ENCODE measurements around the gene PRRT1.

Gene PRRT1

DNA sequence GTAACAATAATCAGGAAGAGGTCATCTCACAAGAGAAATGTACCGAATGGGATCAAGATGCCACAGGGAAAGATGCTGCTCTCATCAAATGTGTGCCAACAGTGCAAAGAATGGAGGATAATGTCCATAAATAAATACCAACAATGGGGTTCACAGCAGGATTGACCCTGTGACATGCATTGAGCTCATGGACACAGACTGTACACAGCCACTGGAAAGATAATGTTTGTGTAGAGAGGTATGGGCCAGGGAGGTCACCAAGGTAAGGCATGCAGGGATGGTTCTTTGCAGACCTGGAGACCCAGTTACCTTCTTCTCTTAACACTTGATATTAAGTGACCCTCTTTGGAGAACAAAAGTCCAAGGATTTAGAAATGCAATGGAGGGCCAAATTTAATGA is 22.7 kb upstream of the PRRT1 start:
- DNase-seq (ENCODE audit: low spot score), result no peak

GRCh38 chr6:32173051-32173727 is 21.4 kb upstream of the PRRT1 start:
- DNase-seq (ENCODE audit: low spot score), result no peak

- no peak for DNase-seq (ENCODE audit: low spot score)
Measured at GRCh38 chr6:32171234-32171633, 19.5 kb upstream of the PRRT1 start.

DNA sequence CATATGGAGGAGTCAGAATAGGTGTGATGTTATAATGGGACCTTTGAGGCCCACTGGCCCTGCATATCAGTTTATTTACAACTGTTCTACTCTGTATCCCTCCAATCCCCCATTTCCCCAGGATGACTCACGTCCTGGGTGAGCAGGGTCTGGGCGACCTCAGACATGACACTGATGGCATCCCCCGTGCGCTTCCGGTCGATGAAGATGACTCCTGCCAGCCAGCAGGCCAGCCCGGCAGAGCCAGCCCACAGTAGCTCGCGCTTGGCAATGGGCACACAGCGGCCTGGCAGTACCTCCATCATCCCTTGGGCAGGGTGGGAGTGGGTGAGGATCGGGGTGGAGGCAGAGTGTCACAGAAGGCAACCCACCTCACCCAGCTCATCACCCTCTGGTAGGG is 18.6 kb upstream of the PRRT1 start:
- DNase-seq (ENCODE audit: low spot score), result no peak

GRCh38 chr6:32168807-32169591 is 17.3 kb upstream of the PRRT1 start:
- DNase-seq (ENCODE audit: low spot score), result peak; percentile 20

- DNase-seq (ENCODE audit: low spot score), result no peak
Measured at GRCh38 chr6:32168350-32168749, 16.6 kb upstream of the PRRT1 start.

DNA sequence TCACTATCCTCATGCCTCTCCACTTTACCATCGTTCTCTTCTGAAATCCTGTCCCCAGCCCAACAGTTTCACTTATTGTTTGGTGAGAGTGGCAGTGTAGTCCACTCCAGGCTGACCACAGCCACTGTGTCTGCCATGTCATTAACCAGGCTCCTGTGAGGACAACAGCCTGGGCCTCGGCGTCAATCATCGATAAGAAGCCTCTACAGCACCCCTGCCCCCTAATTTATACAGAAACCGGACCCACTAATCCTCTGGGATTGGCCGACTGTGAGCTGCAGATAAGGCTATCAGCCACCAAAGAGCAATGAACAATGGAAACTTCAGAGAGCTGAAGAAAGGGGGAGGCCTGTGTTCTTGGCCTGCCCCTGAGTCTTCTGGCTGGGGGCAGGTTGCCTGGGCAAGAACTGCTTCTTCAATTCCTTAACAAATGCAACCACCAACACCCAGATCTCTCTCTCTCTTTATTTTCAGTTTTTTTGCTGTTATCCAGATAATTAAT is 16.1 kb upstream of the PRRT1 start:
- DNase-seq (ENCODE audit: low spot score), result no peak

DNA sequence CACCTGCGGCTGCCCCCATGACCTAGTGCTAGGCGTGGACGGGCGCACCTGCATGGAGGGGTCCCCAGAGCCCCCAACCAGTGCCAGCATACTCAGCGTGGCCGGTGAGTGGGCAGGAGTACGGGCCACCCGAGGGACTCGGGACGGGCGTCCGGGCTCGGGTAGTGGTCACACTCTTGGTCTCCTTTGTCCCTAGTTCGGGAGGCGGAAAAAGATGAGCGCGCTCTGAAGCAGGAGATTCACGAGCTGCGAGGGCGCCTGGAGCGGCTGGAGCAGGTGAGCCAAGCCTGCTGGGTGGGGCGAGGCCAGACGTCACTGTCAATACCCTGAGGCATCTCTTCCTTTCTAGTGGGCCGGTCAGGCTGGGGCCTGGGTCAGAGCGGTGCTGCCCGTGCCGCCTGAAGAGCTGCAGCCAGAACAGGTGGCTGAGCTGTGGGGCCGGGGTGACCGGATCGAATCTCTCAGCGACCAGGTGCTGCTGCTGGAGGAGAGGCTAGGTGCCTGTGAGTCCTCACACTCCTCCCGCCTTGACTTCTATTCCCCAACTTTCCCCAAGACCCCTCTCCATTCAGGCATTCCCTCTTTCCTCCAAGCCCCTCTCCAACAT is 15.5 kb upstream of the PRRT1 start:
- DNase-seq (ENCODE audit: low spot score), result no peak

GRCh38 chr6:32166411-32167061 is 14.8 kb upstream of the PRRT1 start:
- no peak for DNase-seq (ENCODE audit: low spot score)

DNA sequence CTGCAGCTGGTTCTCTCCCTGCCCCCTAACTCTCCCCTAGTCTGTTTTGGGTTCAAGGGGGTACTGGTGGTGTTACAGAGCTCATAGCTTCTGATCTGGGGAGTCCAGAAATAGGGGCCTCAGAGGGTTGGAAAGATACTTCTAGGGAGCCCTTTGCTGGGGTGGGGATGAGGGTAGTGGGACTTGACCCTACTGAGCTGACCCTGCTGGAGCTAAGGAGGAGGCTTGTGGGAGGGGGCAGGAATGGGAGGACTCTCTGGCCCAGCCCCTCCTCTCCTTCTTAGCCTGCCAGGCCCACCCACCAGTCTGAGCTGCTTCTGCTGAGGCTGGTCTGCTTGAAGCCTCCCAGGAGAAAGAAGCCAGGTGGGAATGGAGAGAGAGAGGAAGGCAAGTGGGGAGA is 12.6 kb upstream of the PRRT1 start, which contains the start of gene EGFL8:
TSS of gene EGFL8 (plus strand) at position 301 of the 400 bp plus-strand sequence. CDS start 1,571 bp downstream, outside the sequence.
- no peak for DNase-seq (ENCODE audit: low spot score)

- DNase-seq (ENCODE audit: low spot score), result no peak
Measured at GRCh38 chr6:32163559-32164258, 12.0 kb upstream of the PRRT1 start.

DNA sequence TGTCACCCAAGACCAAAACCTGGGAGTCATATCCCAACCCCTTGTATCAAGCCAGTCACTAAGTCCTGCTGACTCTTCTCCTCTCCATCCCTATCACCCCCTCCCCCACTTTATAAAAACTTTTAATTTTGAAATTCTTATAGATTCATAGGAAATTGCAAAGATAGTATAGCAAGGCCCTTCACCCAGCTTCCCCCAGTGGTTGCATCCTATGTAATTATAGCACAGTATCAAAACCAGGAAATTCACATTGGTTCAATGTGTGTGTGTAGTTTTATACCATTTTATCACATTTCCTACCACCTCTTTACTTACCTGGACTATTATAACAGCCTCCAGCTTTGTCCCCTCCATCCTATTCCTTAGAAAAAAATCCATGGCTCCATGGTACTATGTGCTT is 6.3 kb upstream of the PRRT1 start:
- no peak for DNase-seq (ENCODE audit: low spot score)

- DNase-seq (ENCODE audit: low spot score), result no peak
Measured at GRCh38 chr6:32156891-32157290, 5.2 kb upstream of the PRRT1 start.

DNA sequence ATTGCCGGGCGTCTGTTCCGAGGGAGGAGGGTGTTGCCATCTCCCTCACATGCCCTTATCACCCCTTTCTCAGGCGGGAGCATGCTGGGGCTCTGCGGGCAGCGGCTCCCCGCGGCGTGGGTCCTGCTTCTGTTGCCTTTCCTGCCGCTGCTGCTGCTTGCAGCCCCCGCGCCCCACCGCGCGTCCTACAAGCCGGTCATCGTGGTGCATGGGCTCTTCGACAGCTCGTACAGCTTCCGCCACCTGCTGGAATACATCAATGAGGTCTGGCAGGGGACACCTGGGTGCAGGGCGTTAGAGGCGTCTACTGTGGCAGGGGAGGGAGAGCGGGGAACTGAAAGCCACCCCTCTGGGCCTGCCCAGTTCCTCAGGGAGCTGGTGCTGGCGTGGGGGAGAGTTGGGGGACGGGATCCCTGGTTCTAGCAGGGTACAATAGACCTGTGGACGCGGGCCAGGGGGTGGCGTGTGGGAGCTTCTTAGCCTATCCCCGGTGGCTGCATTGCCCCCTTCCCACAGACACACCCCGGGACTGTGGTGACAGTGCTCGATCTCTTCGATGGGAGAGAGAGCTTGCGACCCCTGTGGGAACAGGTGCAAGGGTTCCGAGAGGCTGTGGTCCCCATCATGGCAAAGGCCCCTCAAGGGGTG is 2.9 kb upstream of the PRRT1 start:
- peak; percentile 67 for DNase-seq (ENCODE audit: low spot score)

DNA sequence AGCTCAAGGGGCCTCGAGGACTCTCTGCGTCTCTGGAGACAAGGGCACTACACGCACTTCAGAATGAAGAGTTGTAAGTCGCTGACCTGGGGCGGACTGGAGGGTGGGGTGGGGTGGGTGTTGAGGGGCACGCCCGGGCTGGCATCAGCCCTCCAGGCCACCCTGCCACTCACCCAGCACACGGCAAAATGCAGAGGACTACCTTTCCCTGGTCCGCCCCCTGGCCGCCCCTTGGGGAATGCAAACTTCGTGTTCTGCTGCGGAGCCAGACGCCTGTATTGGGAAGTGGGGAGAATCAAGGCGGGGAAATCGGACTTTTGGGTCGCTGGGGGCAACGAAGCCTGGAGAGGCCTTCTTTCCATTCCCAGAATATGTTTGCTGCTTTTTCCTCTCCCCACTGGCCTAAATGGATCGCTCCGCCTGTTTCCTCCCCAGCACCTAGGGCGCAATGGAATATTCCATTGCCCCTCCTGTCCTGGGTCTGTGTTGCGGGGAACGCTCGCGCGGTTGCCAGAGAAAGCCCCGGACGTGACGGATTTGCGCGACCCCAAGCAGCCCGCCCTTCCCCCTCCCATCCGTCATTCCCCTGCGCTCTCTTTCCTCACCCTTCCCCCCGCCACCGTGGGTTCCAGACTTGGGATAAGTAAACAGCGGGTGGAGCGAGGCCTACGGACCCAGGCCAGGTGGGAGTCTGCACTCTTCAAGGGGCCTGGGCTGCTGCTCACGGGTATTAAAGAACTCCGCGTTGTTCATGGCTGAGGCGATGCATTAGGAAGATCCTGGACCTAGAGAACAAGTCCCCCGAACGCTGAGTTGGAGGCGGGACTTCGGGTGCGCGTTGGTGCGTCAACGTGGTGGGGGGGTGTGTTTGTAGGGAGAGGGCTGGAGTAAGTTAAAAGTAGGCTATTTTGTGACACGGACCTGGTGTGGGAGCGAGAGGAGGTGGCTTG is 2.1 kb upstream of the PRRT1 start, which contains the start of gene PPT2:
TSS of gene PPT2 (plus strand) at position 578 of the 950 bp plus-strand sequence. CDS start 454 bp downstream, outside the sequence.
- DNase-seq (ENCODE audit: low spot score), result peak; percentile 94

DNA sequence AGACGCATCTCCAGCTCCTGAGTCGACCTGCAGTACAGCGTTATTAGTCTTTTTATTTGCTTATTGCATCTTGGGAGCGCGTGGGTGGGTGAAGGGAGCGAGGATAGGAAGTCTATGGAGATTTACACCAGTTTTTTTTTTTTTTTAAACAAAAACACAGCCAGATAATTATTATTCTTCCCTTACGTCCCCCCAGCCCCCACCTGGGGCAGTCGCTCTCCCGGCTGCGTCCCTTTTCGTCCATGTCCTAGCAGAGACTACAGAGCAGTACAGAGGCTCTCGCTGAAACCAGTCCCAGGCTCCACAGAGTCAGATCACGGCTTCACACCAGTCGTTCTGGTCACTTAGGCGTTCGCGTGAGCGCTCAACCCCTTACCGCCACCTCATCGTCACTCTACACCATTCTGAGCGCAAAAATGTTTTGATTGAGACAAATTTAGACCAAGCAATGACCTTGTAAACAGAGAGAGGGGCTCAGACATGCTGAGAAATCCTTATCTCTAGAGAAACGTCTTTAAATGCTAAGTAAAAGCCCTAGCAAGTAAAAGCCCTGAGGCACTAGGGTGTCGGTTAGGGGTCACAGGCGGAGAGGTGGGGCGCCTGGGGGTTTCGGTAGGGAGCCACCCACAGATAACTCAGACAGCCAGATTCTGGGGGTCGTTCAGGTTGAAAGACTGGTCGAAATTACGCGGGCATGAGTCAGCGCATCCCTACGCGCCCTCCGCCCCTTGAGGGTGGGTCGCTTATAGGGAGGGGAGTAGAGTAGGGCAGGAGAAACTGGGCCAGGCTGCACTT is 1.2 kb upstream of the PRRT1 start:
- DNase-seq (ENCODE audit: low spot score), result peak; percentile 26

- DNase-seq (ENCODE audit: low spot score), result no peak
Measured at GRCh38 chr6:32151181-32151862, 417 bp downstream of the PRRT1 start.

Measured in GM03348 (cell line).